T-cell (primary cell): ENCODE measurements around the gene RPL12. TPM values are rescaled to one million over a fixed set of nuclear protein-coding genes. Genes with fewer than 3 reads are reported as not detected.

ENCODE experiments used
- ATAC-seq, 4 experiments: fragments of 200-7000 bp in 3 of 4; fragments of 150-1000 bp in 1 of 4; cut with Tn5 transposase; replicated peaks in 1 of 4; 1 replicate in 3 of 4; 2 replicates in 1 of 4; pipeline ENCODE4 v1.10.0; 2021; ENCODE audit warnings: moderate library complexity in 3 of 4, mild to moderate bottlenecking in 2 of 4, moderate number of reproducible peaks in 1 of 4
- CTCF ChIA-PET, 2 donors: fragments of 300-600 bp; sonication (Branson Sonifier 250); formaldehyde crosslinking; loops; one replicate each; lab custom pipeline; 2022; ENCODE audit warnings: antibody characterized with exemption in 2 of 2; lab: Charles Lee
- POLR2A ChIA-PET, 2 donors: fragments of 300-600 bp; sonication (Branson Sonifier 250); formaldehyde crosslinking; loops; one replicate each; lab custom pipeline; 2022; ENCODE audit warnings: antibody characterized with exemption in 2 of 2; lab: Charles Lee
- DNase-seq, 35 experiments: peaks; one replicate each; pipeline versions ENCODE4 v3.0.0 to v3.0.0-alpha.2; 2013 to 2023
- H3K27ac ChIP-seq: one replicate; pipeline ENCODE4 v1.5.1; 2013; ENCODE audit warnings: low read length
- H3K27me3 ChIP-seq, 2 experiments: replicated peaks in 1 of 2; 1 replicate in 1 of 2; 2 replicates in 1 of 2; pipeline versions ENCODE4 v1.6.1 to v1.7.0; 2013; ENCODE audit warnings: low read length in 1 of 2, mixed read lengths in 1 of 2; ENCODE audit not compliant: control insufficient read depth in 2 of 2, insufficient read depth in 2 of 2; ENCODE audit errors: extremely low read depth in 1 of 2
- H3K36me3 ChIP-seq, 2 donors: 1 replicate in 1 of 2; 2 replicates in 1 of 2; pipeline versions ENCODE4 v1.6.1 to v1.7.0; 2013; ENCODE audit warnings: low read length in 1 of 2; ENCODE audit not compliant: control insufficient read depth in 2 of 2, insufficient read depth in 1 of 2; ENCODE audit errors: extremely low read depth in 1 of 2
- H3K4me1 ChIP-seq, 2 experiments: 1 replicate in 1 of 2; 2 replicates in 1 of 2; pipeline versions ENCODE4 v1.6.1 to v1.7.0; 2013; ENCODE audit warnings: low read length in 2 of 2, mixed read lengths in 1 of 2; ENCODE audit not compliant: insufficient read depth in 2 of 2, control insufficient read depth in 1 of 2; ENCODE audit errors: extremely low read depth in 1 of 2
- H3K4me3 ChIP-seq, 2 donors: 1 replicate in 1 of 2; 2 replicates in 1 of 2; pipeline versions ENCODE4 v1.5.1 to v1.7.0; 2013; ENCODE audit warnings: mild to moderate bottlenecking in 2 of 2, low read length in 1 of 2, moderate library complexity in 1 of 2; ENCODE audit not compliant: control insufficient read depth in 1 of 2; ENCODE audit errors: extremely low read depth in 1 of 2
- H3K9me3 ChIP-seq: 2 replicates; pipeline ENCODE4 v1.7.0; 2013
- H3K27ac Mint-ChIP-seq, 2 donors: one replicate each; pipeline ENCODE4 v1.8.0; 2020 to 2021; ENCODE audit warnings: mild to moderate bottlenecking in 2 of 2, mixed read lengths in 2 of 2
- H3K27me3 Mint-ChIP-seq, 2 donors: one replicate each; pipeline ENCODE4 v1.8.0; 2021 to 2022; ENCODE audit warnings: mixed read lengths in 2 of 2
- H3K36me3 Mint-ChIP-seq: one replicate; pipeline ENCODE4 v1.8.0; 2021; ENCODE audit warnings: mixed read lengths
- H3K4me1 Mint-ChIP-seq, 3 donors: one replicate each; pipeline ENCODE4 v1.8.0; 2020 to 2022; ENCODE audit warnings: mixed read lengths in 3 of 3, mild to moderate bottlenecking in 1 of 3
- H3K4me3 Mint-ChIP-seq, 3 donors: one replicate each; pipeline ENCODE4 v1.8.0; 2020 to 2022; ENCODE audit warnings: mild to moderate bottlenecking in 3 of 3, mixed read lengths in 3 of 3, moderate library complexity in 3 of 3
- H3K9me3 Mint-ChIP-seq, 3 donors: one replicate each; pipeline ENCODE4 v1.8.0; 2020 to 2022; ENCODE audit warnings: mixed read lengths in 3 of 3
- WGBS: methylation state at CpG from one replicate; pipeline ENCODE4 v1.1.5; 2013; ENCODE audit warnings: missing lambda C conversion rate; ENCODE audit not compliant: insufficient coverage; 5-methylcytosine and 5-hydroxymethylcytosine counted together
- total RNA-seq, 35 experiments: library from RNA in 6 of 35; stranded (reverse) in 6 of 35; fragments of 120-200 nt in 1 of 35; gene quantifications; one replicate each; pipeline versions ENCODE4 v1.2.1 to v1.2.4 and lab custom pipeline; 2013 to 2026

Gene RPL12
- total RNA-seq, 5 donors from 2014 or later (not counting 1 experiment from before 2014, with no cell fraction given): 1,494 to 1,979 (median 1,776) TPM

- no peaks in the 10 kb centered on the region for H3K27me3 ChIP-seq
- Mint-ChIP-seq H3K4me1 (no peaks in the 10 kb centered on the region), H3K4me3 (no peak overlapping the region), H3K27ac (no peak overlapping the region), H3K9me3 (no peaks in the 10 kb centered on the region), H3K36me3 (peaks cover 33% of the 10 kb centered on the region), H3K27me3 (no peaks in the 10 kb centered on the region)
- DNase-seq (no peak), ATAC-seq (no peak)
- WGBS: 97% methylated on average over 14 of the region's 22 CpGs
- no peaks in the 10 kb centered on the region for H3K4me1 ChIP-seq
- POLR2A ChIA-PET: no interaction called here
- CTCF ChIA-PET: no interaction called here
- no peak overlapping the region for H3K27ac ChIP-seq
- no peaks in the 10 kb centered on the region for H3K9me3 ChIP-seq
- H3K36me3 ChIP-seq: peaks cover 8 to 58% of the 10 kb centered on the region in 2 donors
- H3K4me3 ChIP-seq: no peak overlapping the region
Measured at GRCh38 chr9:127489471-127490115, 38.4 kb upstream of the RPL12 start.

- H3K27ac ChIP-seq: no peak overlapping the region
- Mint-ChIP-seq H3K4me3 (no peak overlapping the region), H3K4me1 (no peaks in the 10 kb centered on the region), H3K27ac (no peak overlapping the region), H3K36me3 (peaks cover 37% of the 10 kb centered on the region), H3K9me3 (no peaks in the 10 kb centered on the region), H3K27me3 (no peaks in the 10 kb centered on the region)
- ATAC-seq (no peak), DNase-seq (no peak)
- no peaks in the 10 kb centered on the region for H3K9me3 ChIP-seq
- peaks cover 8 to 63% of the 10 kb centered on the region in 2 donors for H3K36me3 ChIP-seq
- CTCF ChIA-PET: no interaction called here
- no peaks in the 10 kb centered on the region for H3K4me1 ChIP-seq
- H3K4me3 ChIP-seq: no peak overlapping the region
- POLR2A ChIA-PET: no interaction called here
- WGBS: 100% methylated on average over 2 of the region's 8 CpGs
- H3K27me3 ChIP-seq: no peaks in the 10 kb centered on the region
Measured at GRCh38 chr9:127488946-127489345, 37.7 kb upstream of the RPL12 start.

GRCh38 chr9:127485995-127486394 lies 34.8 kb upstream of the RPL12 start:
- Histone ChIP-seq H3K36me3 (peaks cover 14 to 44% of the 10 kb centered on the region in 2 donors), H3K27ac (no peak overlapping the region), H3K4me1 (no peaks in the 10 kb centered on the region), H3K9me3 (no peaks in the 10 kb centered on the region), H3K4me3 (no peak overlapping the region), H3K27me3 (no peaks in the 10 kb centered on the region)
- H3K4me3 Mint-ChIP-seq: no peak overlapping the region
- H3K27ac Mint-ChIP-seq: no peak overlapping the region
- no peaks in the 10 kb centered on the region for H3K9me3 Mint-ChIP-seq
- DNase-seq (no peak), ATAC-seq (no peak)
- H3K27me3 Mint-ChIP-seq: no peaks in the 10 kb centered on the region
- WGBS: 95% methylated on average over 9 of the region's 11 CpGs
- no peaks in the 10 kb centered on the region for H3K4me1 Mint-ChIP-seq
- peaks cover 36% of the 10 kb centered on the region for H3K36me3 Mint-ChIP-seq
- POLR2A ChIA-PET: no interaction called here
- CTCF ChIA-PET: no interaction called here

GRCh38 chr9:127482662-127483061 lies 31.5 kb upstream of the RPL12 start:
- Mint-ChIP-seq H3K27me3 (no peaks in the 10 kb centered on the region), H3K4me1 (no peaks in the 10 kb centered on the region), H3K36me3 (peaks cover 43% of the 10 kb centered on the region), H3K9me3 (no peaks in the 10 kb centered on the region), H3K27ac (no peak overlapping the region), H3K4me3 (no peak overlapping the region)
- peaks cover 17 to 54% of the 10 kb centered on the region in 2 donors for H3K36me3 ChIP-seq
- no peak overlapping the region for H3K27ac ChIP-seq
- DNase-seq (no peak), ATAC-seq (no peak)
- CTCF ChIA-PET: no interaction called here
- H3K4me3 ChIP-seq: no peak overlapping the region
- 100% methylated on average over 6 of the region's 9 CpGs for WGBS
- no peaks in the 10 kb centered on the region for H3K27me3 ChIP-seq
- no peaks in the 10 kb centered on the region for H3K9me3 ChIP-seq
- POLR2A ChIA-PET: no interaction called here
- H3K4me1 ChIP-seq: no peaks in the 10 kb centered on the region

- no peaks in the 10 kb centered on the region for H3K4me1 Mint-ChIP-seq
- H3K4me3 ChIP-seq: no peak overlapping the region
- H3K9me3 Mint-ChIP-seq: no peaks in the 10 kb centered on the region
- WGBS: 96% methylated on average over 17 of the region's 17 CpGs
- no peak overlapping the region for H3K27ac Mint-ChIP-seq
- H3K27me3 Mint-ChIP-seq: no peaks in the 10 kb centered on the region
- H3K36me3 Mint-ChIP-seq: peaks cover 37% of the 10 kb centered on the region
- H3K27ac ChIP-seq: no peak overlapping the region
- no peaks in the 10 kb centered on the region for H3K4me1 ChIP-seq
- ChIA-PET POLR2A (no interaction called here), CTCF (no interaction called here)
- DNase-seq (no peak), ATAC-seq (no peak)
- no peaks in the 10 kb centered on the region for H3K27me3 ChIP-seq
- H3K36me3 ChIP-seq: peaks cover 9 to 39% of the 10 kb centered on the region in 2 donors
- H3K4me3 Mint-ChIP-seq: no peak overlapping the region
- no peaks in the 10 kb centered on the region for H3K9me3 ChIP-seq
Measured at GRCh38 chr9:127479507-127480081, 28.4 kb upstream of the RPL12 start.

GRCh38 chr9:127474592-127474991 lies 23.4 kb upstream of the RPL12 start:
- no peak for ATAC-seq
- Histone ChIP-seq H3K27me3 (no peaks in the 10 kb centered on the region), H3K36me3 (peaks cover 1 to 15% of the 10 kb centered on the region in 2 donors), H3K4me1 (no peaks in the 10 kb centered on the region), H3K27ac (no peak overlapping the region), H3K9me3 (no peaks in the 10 kb centered on the region), H3K4me3 (no peak overlapping the region)
- peaks cover 38% of the 10 kb centered on the region for H3K36me3 Mint-ChIP-seq
- H3K27me3 Mint-ChIP-seq: no peaks in the 10 kb centered on the region
- H3K4me1 Mint-ChIP-seq: no peaks in the 10 kb centered on the region
- DNase-seq: no peak
- 98% methylated on average over 4 of the region's 5 CpGs for WGBS
- ChIA-PET POLR2A (no interaction called here), CTCF (no interaction called here)
- H3K9me3 Mint-ChIP-seq: no peaks in the 10 kb centered on the region
- H3K4me3 Mint-ChIP-seq: no peak overlapping the region
- no peak overlapping the region for H3K27ac Mint-ChIP-seq
